HL-60 (cell line): Measurements from ENCODE around the gene PTGDS.

Experiments
- POLR2AphosphoS5 ChIP-seq: IDR thresholded peaks from 2 replicates; pipeline ENCODE4 v1.6.1; 2012; ENCODE audit warnings: low read depth
- TF ChIP-seq, protein P1 (sequence below): IDR thresholded peaks from one replicate; pipeline ENCODE4 v1.5.1; 2011; ENCODE audit warnings: low read length, control low read depth, inconsistent platforms; ENCODE audit not compliant: insufficient read depth
- TF ChIP-seq, protein P2 (sequence below): IDR thresholded peaks from 2 replicates; pipeline ENCODE4 v1.6.1; 2012; ENCODE audit warnings: low read depth; ENCODE audit not compliant: insufficient replicate concordance

DNA sequence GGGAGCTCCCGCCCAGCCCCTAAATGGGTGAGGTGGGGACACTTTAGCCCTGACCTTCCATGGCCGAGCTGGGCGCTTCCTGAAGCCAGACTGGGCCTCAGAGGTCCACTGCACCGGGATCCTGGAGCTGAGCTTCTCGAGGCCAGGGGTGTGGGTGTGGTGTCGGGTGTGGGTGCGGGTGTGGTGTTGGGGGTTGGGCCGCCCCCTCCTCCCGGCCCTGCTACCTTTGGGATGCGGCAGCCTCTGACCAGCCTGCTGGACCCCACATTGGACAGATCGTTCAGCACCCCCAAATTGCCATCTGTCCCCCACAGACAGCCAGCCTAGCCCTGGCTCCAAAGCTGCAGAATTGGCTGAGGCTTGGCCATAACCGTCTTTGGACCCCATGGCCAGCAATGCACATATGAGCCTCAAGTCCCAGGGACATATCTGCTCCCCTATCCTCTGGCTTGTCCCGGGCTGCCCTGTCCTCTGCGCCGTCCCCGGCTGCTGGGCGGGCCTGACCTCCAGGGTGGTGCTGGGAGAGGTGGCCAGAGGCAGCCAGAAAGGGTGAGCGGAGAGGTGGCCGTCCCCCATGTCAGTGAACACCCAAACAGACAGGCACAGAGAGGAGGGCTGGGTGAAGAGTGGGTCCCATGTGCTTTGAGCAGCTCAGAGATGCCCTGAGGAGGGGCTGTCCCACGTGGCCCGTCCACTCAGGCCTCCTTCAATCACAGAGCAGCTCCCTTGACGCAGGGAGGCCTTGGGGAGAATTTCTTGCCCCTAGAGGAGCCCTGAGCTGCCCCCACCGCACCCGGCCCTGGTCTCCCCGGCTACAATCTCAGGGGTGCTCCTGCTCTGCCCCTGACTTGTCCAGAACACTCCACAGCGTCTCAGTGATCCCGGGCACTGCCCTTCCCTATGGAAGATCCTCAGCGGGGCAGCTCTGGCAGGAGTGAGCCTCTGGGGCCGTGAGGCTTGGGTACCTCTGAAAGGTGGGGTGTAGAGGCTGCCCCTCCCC lies 3.4 kb upstream of the PTGDS start:
- TF ChIP-seq, protein P1, sequence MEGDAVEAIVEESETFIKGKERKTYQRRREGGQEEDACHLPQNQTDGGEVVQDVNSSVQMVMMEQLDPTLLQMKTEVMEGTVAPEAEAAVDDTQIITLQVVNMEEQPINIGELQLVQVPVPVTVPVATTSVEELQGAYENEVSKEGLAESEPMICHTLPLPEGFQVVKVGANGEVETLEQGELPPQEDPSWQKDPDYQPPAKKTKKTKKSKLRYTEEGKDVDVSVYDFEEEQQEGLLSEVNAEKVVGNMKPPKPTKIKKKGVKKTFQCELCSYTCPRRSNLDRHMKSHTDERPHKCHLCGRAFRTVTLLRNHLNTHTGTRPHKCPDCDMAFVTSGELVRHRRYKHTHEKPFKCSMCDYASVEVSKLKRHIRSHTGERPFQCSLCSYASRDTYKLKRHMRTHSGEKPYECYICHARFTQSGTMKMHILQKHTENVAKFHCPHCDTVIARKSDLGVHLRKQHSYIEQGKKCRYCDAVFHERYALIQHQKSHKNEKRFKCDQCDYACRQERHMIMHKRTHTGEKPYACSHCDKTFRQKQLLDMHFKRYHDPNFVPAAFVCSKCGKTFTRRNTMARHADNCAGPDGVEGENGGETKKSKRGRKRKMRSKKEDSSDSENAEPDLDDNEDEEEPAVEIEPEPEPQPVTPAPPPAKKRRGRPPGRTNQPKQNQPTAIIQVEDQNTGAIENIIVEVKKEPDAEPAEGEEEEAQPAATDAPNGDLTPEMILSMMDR: no peak
- TF ChIP-seq, protein P2, sequence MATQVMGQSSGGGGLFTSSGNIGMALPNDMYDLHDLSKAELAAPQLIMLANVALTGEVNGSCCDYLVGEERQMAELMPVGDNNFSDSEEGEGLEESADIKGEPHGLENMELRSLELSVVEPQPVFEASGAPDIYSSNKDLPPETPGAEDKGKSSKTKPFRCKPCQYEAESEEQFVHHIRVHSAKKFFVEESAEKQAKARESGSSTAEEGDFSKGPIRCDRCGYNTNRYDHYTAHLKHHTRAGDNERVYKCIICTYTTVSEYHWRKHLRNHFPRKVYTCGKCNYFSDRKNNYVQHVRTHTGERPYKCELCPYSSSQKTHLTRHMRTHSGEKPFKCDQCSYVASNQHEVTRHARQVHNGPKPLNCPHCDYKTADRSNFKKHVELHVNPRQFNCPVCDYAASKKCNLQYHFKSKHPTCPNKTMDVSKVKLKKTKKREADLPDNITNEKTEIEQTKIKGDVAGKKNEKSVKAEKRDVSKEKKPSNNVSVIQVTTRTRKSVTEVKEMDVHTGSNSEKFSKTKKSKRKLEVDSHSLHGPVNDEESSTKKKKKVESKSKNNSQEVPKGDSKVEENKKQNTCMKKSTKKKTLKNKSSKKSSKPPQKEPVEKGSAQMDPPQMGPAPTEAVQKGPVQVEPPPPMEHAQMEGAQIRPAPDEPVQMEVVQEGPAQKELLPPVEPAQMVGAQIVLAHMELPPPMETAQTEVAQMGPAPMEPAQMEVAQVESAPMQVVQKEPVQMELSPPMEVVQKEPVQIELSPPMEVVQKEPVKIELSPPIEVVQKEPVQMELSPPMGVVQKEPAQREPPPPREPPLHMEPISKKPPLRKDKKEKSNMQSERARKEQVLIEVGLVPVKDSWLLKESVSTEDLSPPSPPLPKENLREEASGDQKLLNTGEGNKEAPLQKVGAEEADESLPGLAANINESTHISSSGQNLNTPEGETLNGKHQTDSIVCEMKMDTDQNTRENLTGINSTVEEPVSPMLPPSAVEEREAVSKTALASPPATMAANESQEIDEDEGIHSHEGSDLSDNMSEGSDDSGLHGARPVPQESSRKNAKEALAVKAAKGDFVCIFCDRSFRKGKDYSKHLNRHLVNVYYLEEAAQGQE: no peak
- TF ChIP-seq POLR2AphosphoS5: no peak
